MM.1S (cell line): ENCODE data around the gene FCGR3B.
"Not testable (repeated sequence)": the region's sequence is repeated elsewhere in the genome, so short reads cannot be mapped to it uniquely, and the experiment has no call there.

Experiments
- EZH2 ChIP-seq: fragments of 300-600 bp; sonication (generic); optimal IDR thresholded peaks from 2 replicates; pipeline ENCODE3; 2017; ENCODE audit warnings: low read depth, mild to moderate bottlenecking, antibody characterized with exemption, low read length, mixed read lengths
- TF ChIP-seq, protein P1 (sequence below): fragments of 300-600 bp; sonication (generic); IDR thresholded peaks from 2 replicates; pipeline ENCODE4 v1.5.1; 2016; ENCODE audit warnings: antibody characterized with exemption, low read length, mixed read lengths

DNA sequence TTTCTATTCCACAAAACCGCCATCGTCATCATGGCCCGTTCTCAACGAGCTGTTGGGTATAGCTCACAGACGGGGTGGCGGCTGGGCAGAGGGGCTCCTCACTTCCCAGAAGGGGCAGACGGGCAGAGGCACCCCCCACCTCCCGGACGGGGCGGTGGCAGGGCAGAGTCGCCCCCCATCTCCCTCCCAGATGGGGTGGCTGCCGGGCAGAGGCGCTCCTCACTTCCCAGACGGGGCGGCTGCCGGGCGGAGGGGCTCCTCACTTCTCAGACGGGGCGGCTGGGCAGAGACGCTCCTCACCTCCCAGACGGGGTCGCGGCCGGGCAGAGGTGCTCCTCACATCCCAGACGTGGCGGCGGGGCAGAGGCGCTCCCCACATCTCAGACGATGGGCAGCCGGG lies 14.6 kb downstream of the FCGR3B start:
- TF ChIP-seq, protein P1, sequence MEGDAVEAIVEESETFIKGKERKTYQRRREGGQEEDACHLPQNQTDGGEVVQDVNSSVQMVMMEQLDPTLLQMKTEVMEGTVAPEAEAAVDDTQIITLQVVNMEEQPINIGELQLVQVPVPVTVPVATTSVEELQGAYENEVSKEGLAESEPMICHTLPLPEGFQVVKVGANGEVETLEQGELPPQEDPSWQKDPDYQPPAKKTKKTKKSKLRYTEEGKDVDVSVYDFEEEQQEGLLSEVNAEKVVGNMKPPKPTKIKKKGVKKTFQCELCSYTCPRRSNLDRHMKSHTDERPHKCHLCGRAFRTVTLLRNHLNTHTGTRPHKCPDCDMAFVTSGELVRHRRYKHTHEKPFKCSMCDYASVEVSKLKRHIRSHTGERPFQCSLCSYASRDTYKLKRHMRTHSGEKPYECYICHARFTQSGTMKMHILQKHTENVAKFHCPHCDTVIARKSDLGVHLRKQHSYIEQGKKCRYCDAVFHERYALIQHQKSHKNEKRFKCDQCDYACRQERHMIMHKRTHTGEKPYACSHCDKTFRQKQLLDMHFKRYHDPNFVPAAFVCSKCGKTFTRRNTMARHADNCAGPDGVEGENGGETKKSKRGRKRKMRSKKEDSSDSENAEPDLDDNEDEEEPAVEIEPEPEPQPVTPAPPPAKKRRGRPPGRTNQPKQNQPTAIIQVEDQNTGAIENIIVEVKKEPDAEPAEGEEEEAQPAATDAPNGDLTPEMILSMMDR, result not testable (repeated sequence)
- TF ChIP-seq EZH2, result not testable (repeated sequence)
